ENCODE results near the gene GARIN5A. TPM values are rescaled to one million over a fixed set of nuclear protein-coding genes. Genes with fewer than 3 reads are reported as not detected.

Gene GARIN5A
- total RNA-seq, 1 experiment from 2014 or later: 6.2 TPM

- intact Hi-C loops (cut with micrococcal nuclease): no loop called here
- no peaks in the 10 kb centered on the region for H3K27me3 ChIP-seq (ENCODE audit: low read length)
- H2AFZ ChIP-seq (ENCODE audit: low read length): no peak overlapping the region
- no peak overlapping the region for H3K4me2 ChIP-seq (ENCODE audit: low read length)
- H3K4me1 ChIP-seq (ENCODE audit: insufficient read depth, low read length): no peaks in the 10 kb centered on the region
- no peaks in the 10 kb centered on the region for H4K20me1 ChIP-seq (ENCODE audit: low read length)
- CTCF ChIA-PET: interaction anchor here (1.2 kb wide), 1 partner anchor 97 kb away, joined by 4 read pairs; no protein-coding TSS in a partner anchor
- H3K36me3 ChIP-seq (ENCODE audit: low read depth, low read length): no peaks in the 10 kb centered on the region
- ATAC-seq: peak; percentile 50
- H3K9ac ChIP-seq (ENCODE audit: low read length): no peak overlapping the region
- DNase-seq: peak; percentile 29
- H3K9me3 ChIP-seq (ENCODE audit: low read length): no peaks in the 10 kb centered on the region
- BruUV-seq (replicated peaks): no TSS peak
- H3K9me2 ChIP-seq (replicated peaks; ENCODE audit: low read length): no peaks in the 10 kb centered on the region
- POLR2A ChIA-PET (ENCODE audit: unreplicated experiment): no interaction called here
- TF ChIP-seq EZH2 (IDR thresholded peaks at IDR 0.05; ENCODE audit: low read length, unreplicated experiment): no peak
- TF ChIP-seq CTCF (conservative IDR thresholded peaks at IDR 0.05; ENCODE audit: low read depth, low read length): peak; percentile 49; the same call in 1 of the 2 replicates
- TF ChIP-seq EZH2phosphoT487 (IDR thresholded peaks at IDR 0.05; ENCODE audit: borderline replicate concordance, low read length): no peak
- no peak overlapping the region for H3K4me3 ChIP-seq (ENCODE audit: low read length)
- H3F3A ChIP-seq (ENCODE audit: low read length, unreplicated experiment): no peaks in the 10 kb centered on the region
- no peaks in the 10 kb centered on the region for H3K79me2 ChIP-seq (ENCODE audit: low read length)
- H3K27ac ChIP-seq (ENCODE audit: low read length): no peak overlapping the region
Observed at GRCh38 chr19:50465986-50466705, 10.5 kb downstream of the GARIN5A start.

GRCh38 chr19:50465000-50465399 is 11.6 kb downstream of the GARIN5A start:
- Histone ChIP-seq H3K27me3 (ENCODE audit: low read length) (no peaks in the 10 kb centered on the region), H3K79me2 (ENCODE audit: low read length) (no peaks in the 10 kb centered on the region), H3K4me3 (ENCODE audit: low read length) (no peak overlapping the region), H4K20me1 (ENCODE audit: low read length) (no peaks in the 10 kb centered on the region), H3K9ac (ENCODE audit: low read length) (no peak overlapping the region), H3K27ac (ENCODE audit: low read length) (no peak overlapping the region), H3F3A (ENCODE audit: low read length, unreplicated experiment) (no peaks in the 10 kb centered on the region), H3K9me2 (replicated peaks; ENCODE audit: low read length) (no peaks in the 10 kb centered on the region), H2AFZ (ENCODE audit: low read length) (no peak overlapping the region), H3K36me3 (ENCODE audit: low read depth, low read length) (no peaks in the 10 kb centered on the region), H3K9me3 (ENCODE audit: low read length) (no peaks in the 10 kb centered on the region), H3K4me2 (ENCODE audit: low read length) (no peak overlapping the region), H3K4me1 (ENCODE audit: insufficient read depth, low read length) (0 out of 2 replicates have a peak, but pooled peaks cover 6% of the 10 kb centered on the region)
- intact Hi-C loops (cut with micrococcal nuclease): no loop called here
- ATAC-seq: no peak
- POLR2A ChIA-PET (ENCODE audit: unreplicated experiment): interaction anchor here (0.6 kb wide), 1 partner anchor 24 kb away, joined by 3 read pairs; no protein-coding TSS in a partner anchor
- TF ChIP-seq EZH2 (IDR thresholded peaks at IDR 0.05; ENCODE audit: low read length, unreplicated experiment) (no peak), CTCF (conservative IDR thresholded peaks at IDR 0.05; ENCODE audit: low read depth, low read length) (no peak), EZH2phosphoT487 (IDR thresholded peaks at IDR 0.05; ENCODE audit: borderline replicate concordance, low read length) (no peak)
- CTCF ChIA-PET: no interaction called here
- DNase-seq: no peak
- no TSS peak for BruUV-seq (replicated peaks)

- H4K20me1 ChIP-seq (ENCODE audit: low read length): no peaks in the 10 kb centered on the region
- ATAC-seq (no peak), DNase-seq (no peak)
- no peaks in the 10 kb centered on the region for H3K27me3 ChIP-seq (ENCODE audit: low read length)
- ChIA-PET CTCF (no interaction called here), POLR2A (ENCODE audit: unreplicated experiment) (no interaction called here)
- no peak for TF ChIP-seq EZH2 (IDR thresholded peaks at IDR 0.05; ENCODE audit: low read length, unreplicated experiment)
- TF ChIP-seq EZH2phosphoT487 (IDR thresholded peaks at IDR 0.05; ENCODE audit: borderline replicate concordance, low read length): no peak
- TF ChIP-seq CTCF (conservative IDR thresholded peaks at IDR 0.05; ENCODE audit: low read depth, low read length): no peak
- no peaks in the 10 kb centered on the region for H3K9me2 ChIP-seq (replicated peaks; ENCODE audit: low read length)
- no TSS peak for BruUV-seq (replicated peaks)
- no peaks in the 10 kb centered on the region for H3F3A ChIP-seq (ENCODE audit: low read length, unreplicated experiment)
- no peak overlapping the region for H3K4me3 ChIP-seq (ENCODE audit: low read length)
- no peak overlapping the region for H3K27ac ChIP-seq (ENCODE audit: low read length)
- H3K4me1 ChIP-seq (ENCODE audit: insufficient read depth, low read length): 0 out of 2 replicates have a peak, but pooled peaks cover 6% of the 10 kb centered on the region
- no peaks in the 10 kb centered on the region for H3K79me2 ChIP-seq (ENCODE audit: low read length)
- H3K4me2 ChIP-seq (ENCODE audit: low read length): no peak overlapping the region
- H2AFZ ChIP-seq (ENCODE audit: low read length): no peak overlapping the region
- no peaks in the 10 kb centered on the region for H3K36me3 ChIP-seq (ENCODE audit: low read depth, low read length)
- H3K9me3 ChIP-seq (ENCODE audit: low read length): no peaks in the 10 kb centered on the region
- intact Hi-C loops (cut with micrococcal nuclease): no loop called here
- no peak overlapping the region for H3K9ac ChIP-seq (ENCODE audit: low read length)
Observed at GRCh38 chr19:50464348-50464747, 12.3 kb downstream of the GARIN5A start.
